ENCODE data around the gene MSX1.

Gene MSX1

DNA sequence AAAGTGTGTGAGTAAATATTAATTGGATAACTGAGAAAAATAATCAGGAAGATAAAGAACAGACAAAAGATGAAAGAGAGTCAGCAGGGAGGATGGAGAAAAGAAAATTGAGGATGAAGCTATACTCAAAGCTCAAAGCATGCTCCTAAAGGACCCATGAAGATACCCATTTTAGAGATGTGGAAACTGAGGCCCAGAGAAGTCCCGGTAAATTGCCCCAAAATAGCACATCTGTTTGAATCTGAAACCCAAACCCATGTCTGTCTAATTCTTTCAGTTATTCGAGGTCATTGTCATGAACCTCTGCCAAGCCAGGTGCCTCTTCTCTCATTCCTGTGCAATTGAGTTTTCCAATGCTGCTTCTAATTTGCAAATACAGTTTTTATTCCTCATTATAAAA lies 29.6 kb upstream of the MSX1 start:
- Histone ChIP-seq H3K9ac (ENCODE audit: low read length) (no peak overlapping the region), H3K4me1 (ENCODE audit: low read length) (no peaks in the 10 kb centered on the region), H3K4me2 (ENCODE audit: low read depth, low read length) (no peak overlapping the region), H3F3A (ENCODE audit: insufficient read depth, low read length) (no peaks in the 10 kb centered on the region), H3K36me3 (replicated peaks; ENCODE audit: insufficient read depth, low read length) (no peaks in the 10 kb centered on the region), H3K79me2 (ENCODE audit: low read length) (no peaks in the 10 kb centered on the region), H4K20me1 (ENCODE audit: insufficient read depth, low read length) (no peaks in the 10 kb centered on the region), H3K4me3 (ENCODE audit: low read length) (no peak overlapping the region), H3K9me2 (replicated peaks; ENCODE audit: insufficient read depth, low read length) (no peaks in the 10 kb centered on the region), H3K27ac (ENCODE audit: low read length) (no peak overlapping the region), H2AFZ (ENCODE audit: low read length) (no peak overlapping the region), H3K27me3 (replicated peaks; ENCODE audit: insufficient read depth, low read length) (no peaks in the 10 kb centered on the region), H3K9me3 (replicated peaks; ENCODE audit: insufficient read depth, low read length) (no peaks in the 10 kb centered on the region)
- TF ChIP-seq CTCF (IDR thresholded peaks at IDR 0.05; ENCODE audit: low read length) = no peak
- no peak for TF ChIP-seq EZH2phosphoT487 (IDR thresholded peaks at IDR 0.05; ENCODE audit: low read length)
- no peak for TF ChIP-seq EZH2 (optimal IDR thresholded peaks at IDR 0.05; ENCODE audit: low read depth, low read length)
- DNase-seq = no peak

DNA sequence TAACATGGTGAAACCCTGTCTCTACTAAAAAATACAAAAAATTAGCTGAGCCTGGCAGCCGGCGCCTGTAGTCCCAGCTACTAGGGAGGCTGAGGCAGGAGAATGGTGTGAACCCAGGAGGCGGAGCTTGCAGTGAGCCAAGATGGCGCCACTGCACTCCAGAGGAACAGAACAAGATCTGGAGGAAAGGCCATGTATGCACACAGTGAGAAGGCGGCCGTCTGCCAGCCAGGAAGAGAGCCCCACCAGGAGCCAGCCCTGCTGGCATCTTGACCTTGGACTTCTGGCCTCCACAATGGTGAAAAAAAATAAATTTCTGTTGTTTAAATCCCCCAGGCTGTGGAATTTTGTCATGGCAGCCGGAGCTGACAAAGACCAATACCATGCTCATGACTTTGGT lies 28.2 kb upstream of the MSX1 start:
- Histone ChIP-seq H3K9me3 (replicated peaks; ENCODE audit: insufficient read depth, low read length) (no peaks in the 10 kb centered on the region), H3K79me2 (ENCODE audit: low read length) (no peaks in the 10 kb centered on the region), H3K4me3 (ENCODE audit: low read length) (no peak overlapping the region), H3K27ac (ENCODE audit: low read length) (no peak overlapping the region), H3F3A (ENCODE audit: insufficient read depth, low read length) (no peaks in the 10 kb centered on the region), H3K4me1 (ENCODE audit: low read length) (no peaks in the 10 kb centered on the region), H3K9me2 (replicated peaks; ENCODE audit: insufficient read depth, low read length) (no peaks in the 10 kb centered on the region), H3K9ac (ENCODE audit: low read length) (no peak overlapping the region), H2AFZ (ENCODE audit: low read length) (no peak overlapping the region), H3K36me3 (replicated peaks; ENCODE audit: insufficient read depth, low read length) (no peaks in the 10 kb centered on the region), H3K27me3 (replicated peaks; ENCODE audit: insufficient read depth, low read length) (no peaks in the 10 kb centered on the region), H4K20me1 (ENCODE audit: insufficient read depth, low read length) (no peaks in the 10 kb centered on the region), H3K4me2 (ENCODE audit: low read depth, low read length) (no peak overlapping the region)
- TF ChIP-seq EZH2phosphoT487 (IDR thresholded peaks at IDR 0.05; ENCODE audit: low read length) (no peak), CTCF (IDR thresholded peaks at IDR 0.05; ENCODE audit: low read length) (no peak), EZH2 (optimal IDR thresholded peaks at IDR 0.05; ENCODE audit: low read depth, low read length) (no peak)
- no peak for DNase-seq

DNA sequence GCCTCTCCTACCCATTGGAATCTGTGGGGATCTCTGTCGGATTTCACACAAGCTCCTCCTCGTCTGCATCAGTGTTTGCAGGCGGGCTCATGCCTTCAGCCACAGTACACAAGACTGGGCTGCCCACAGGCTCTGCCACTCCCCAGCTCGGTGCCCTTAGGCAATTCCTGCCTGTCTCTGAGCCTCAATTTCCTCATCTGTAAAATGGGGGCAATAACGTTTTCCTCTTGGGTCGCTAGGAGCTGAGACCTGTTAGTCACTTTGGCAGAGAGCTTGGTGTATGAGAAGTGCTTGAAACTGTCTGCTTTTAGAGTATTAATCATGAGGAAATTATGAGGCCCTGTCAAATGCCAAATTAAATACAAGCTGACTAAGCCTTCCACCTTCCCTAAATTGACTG lies 27.6 kb upstream of the MSX1 start:
- Histone ChIP-seq H3K36me3 (replicated peaks; ENCODE audit: insufficient read depth, low read length) (no peaks in the 10 kb centered on the region), H3K9me2 (replicated peaks; ENCODE audit: insufficient read depth, low read length) (no peaks in the 10 kb centered on the region), H3K9ac (ENCODE audit: low read length) (no peak overlapping the region), H3K9me3 (replicated peaks; ENCODE audit: insufficient read depth, low read length) (no peaks in the 10 kb centered on the region), H4K20me1 (ENCODE audit: insufficient read depth, low read length) (no peaks in the 10 kb centered on the region), H3K79me2 (ENCODE audit: low read length) (no peaks in the 10 kb centered on the region), H3F3A (ENCODE audit: insufficient read depth, low read length) (no peaks in the 10 kb centered on the region), H3K4me3 (ENCODE audit: low read length) (no peak overlapping the region), H3K4me1 (ENCODE audit: low read length) (no peaks in the 10 kb centered on the region), H2AFZ (ENCODE audit: low read length) (no peak overlapping the region), H3K4me2 (ENCODE audit: low read depth, low read length) (no peak overlapping the region), H3K27ac (ENCODE audit: low read length) (no peak overlapping the region), H3K27me3 (replicated peaks; ENCODE audit: insufficient read depth, low read length) (no peaks in the 10 kb centered on the region)
- TF ChIP-seq CTCF (IDR thresholded peaks at IDR 0.05; ENCODE audit: low read length) = no peak
- TF ChIP-seq EZH2phosphoT487 (IDR thresholded peaks at IDR 0.05; ENCODE audit: low read length) = no peak
- no peak for TF ChIP-seq EZH2 (optimal IDR thresholded peaks at IDR 0.05; ENCODE audit: low read depth, low read length)
- no peak for DNase-seq
